ENCODE measurements around the gene PRKG1.
"Not testable (repeated sequence)": the region's sequence is repeated elsewhere in the genome, so short reads cannot be mapped to it uniquely, and the experiment has no call there.

The PRKG1 gene

DNA sequence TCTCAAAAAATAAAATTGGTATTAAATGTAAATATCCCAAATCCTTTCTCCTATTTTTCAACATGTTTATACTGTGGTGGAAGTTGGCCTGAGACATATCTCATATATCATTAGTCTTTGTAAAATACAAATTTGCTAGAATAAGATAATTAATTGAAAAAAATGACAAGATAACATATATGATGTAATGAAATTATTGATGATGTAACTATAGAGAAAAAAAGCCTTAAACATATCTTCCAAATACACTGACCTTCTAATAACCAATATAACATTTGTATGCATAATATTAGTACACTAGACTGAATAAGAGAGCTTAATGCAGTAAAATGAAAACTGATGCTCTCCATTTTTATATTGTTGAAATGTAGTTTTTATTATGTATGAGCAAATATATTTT lies 104.3 kb downstream of the PRKG1 start:
- DNase-seq = no peak

DNA sequence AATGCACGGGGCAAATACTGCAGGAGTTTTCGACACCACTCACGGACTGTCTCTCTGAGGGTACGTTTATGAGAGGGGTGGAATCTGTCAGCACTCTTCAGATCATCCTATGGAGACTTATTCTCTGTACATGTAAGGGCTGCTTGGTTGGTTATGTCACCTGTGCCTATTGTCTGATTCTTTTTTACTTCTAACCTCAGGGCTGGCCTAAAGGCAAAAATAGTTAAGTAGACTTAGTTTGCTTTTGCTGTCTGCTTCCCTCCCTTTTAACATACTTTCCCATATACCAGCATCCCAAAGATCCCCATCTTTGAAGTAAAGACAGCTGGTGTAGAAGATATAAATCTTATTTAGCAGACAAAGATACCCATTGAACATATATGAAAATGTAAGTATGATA lies 105.9 kb downstream of the PRKG1 start:
- DNase-seq = no peak

DNA sequence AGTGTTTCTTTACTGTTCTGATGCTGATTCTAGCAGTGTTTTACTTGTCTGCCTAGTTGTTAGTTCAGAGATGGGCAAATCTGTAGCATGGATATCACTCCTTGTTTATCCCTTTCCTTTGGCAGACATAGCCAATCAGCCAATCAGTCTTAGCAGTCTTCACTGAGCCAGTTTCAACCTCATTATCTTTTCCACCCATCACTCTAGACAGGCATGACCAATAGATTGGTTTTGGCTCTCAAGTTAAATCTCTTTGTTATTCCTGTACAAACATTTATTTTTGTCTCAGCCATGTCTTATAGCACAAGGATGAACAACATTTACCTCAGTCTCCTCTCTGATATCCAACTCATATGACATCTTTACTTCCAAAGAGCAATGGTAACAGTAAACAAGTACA lies 109.5 kb downstream of the PRKG1 start:
- DNase-seq = no peak

DNA sequence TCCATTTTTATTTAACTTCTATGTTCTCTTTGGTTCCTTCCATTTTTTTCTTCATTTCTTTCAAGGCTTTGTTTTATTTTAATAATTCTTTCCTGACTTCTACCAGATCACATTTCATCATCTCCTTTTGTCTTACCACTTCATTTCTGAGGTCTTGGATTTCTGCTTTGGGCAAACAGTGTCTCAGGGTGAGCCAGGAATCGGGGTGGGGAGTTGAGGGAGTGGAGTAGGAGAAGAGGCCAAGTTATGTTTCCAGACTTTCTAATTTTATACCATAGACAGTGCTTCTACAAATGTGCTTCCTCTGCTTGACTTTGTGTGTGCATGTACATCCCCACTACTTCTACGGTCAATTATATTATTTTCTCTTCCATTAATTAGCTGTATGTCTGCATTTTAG lies 112.1 kb downstream of the PRKG1 start:
- DNase-seq = no peak

DNA sequence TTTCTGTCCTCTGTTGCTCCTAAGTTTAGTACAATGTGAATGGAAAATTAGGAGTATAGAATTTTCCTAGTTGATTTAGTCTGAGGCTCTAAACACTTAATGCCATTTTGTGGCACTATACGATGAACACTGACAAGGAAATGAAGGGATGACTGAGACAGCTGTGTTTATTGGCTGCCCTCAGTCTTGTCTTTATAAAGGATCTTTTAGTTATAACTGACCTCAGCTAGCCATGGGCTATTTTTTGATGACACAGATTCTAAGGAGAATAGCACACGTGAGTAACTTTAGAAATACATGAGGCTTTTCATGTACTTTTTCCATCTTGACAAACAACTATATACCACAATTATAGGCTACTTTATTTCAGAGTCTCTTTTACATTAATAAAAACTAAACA lies 113.7 kb downstream of the PRKG1 start:
- no peak for DNase-seq

DNA sequence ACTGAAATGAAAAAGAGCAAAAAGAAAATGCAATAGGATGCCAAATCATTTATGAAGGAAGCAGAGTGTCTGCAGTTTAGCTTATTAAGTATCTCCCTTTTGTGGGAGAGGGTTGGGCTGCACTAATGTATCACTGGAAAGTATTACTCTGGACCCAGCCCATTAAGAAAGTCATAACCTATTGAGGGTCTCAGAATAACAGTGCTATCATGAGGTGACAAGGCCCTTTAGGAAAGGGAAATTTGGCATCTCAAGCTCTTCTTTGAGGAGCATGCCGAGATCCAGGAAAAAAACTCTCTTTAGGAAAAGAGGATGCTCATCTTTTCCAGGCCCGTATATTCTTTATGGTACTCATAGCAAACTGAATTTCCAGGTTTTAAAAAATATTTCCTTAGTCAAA lies 114.6 kb downstream of the PRKG1 start:
- no peak for DNase-seq

DNA sequence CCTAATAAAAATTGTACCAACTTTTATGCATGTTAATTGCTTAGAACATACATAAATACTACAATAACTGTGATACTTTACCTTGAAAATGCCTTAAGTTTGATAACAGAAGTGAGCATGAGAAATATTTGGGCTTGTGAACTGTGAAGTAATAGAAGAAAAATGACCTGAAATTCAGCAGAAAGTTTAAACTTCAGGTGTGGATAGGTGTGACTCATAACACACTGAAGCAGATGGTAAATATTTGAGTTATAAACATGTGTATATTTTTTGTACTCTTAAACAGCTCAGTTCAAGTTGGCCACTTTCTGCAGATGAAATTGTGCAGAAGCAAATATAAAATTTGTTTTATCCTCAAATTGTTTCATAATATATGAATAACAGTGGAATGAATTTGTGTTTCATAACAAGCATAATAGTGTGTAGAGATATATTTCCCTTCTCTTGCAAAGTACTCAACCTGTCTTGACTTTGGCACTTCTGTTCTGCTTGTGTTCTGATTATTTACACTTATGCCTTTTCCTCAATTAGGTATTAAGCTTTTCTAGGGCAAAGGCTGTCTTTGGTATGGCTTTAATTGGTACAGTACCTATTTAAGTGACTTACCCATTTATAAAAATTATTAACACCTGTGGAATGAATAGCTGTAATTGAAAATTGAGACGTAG lies 122.4 kb downstream of the PRKG1 start:
- no peak for DNase-seq

DNA sequence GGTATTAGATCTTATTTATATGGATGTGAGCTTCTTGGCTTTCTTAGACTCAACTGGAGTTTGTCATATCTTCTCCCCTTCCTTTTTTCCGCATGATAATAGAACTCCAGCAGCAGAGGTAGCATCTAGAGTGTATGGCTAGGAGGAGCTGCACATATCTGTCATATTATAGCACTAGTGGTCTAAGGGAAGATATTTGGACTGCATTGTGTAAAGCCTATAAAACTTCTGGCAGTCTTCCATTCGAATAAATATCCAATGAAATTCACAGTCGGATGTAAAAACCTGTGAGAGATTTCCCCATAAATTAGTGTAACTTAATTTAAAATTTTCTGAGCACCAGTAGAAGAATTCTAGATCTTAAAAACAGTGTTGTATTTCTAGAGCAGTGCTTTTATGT lies 123.9 kb downstream of the PRKG1 start:
- DNase-seq = no peak

DNA sequence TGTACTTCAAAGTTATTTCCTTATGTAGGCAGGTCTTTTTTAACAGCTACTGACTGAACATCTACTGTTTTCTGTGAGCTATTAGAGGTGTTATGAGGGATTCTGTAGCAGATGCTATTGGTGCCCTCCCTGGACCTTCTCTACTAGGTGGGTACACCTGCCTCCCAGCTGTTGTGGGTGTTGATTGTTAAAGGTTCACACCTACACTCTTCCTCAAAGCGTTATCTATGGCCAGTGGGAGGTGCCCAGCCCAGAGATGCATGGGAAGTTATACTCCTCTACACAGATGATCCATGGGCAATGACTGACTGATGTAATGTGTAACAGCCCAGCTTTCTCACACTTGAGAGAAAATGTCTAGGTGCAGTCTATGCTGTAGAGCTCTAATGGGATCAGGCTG lies 127.7 kb downstream of the PRKG1 start:
- DNase-seq = no peak

DNA sequence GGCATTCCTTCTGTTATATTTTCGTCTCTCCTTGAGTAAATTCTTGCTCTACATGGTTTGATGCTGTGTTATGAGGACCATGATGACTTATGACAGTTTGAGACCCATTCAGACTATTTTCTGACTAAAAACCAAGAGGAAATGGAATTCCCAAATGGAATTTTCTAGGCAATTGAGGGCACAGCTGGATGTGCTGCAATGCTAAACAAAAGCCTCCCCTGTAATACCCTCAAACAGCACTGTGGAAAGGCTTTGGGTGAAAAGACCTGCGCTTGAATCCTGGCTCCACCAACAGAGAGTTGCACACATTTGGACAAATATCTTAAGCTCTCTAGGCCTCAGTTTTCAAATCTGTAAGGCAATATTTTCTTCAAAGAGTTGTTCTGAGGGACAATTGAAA lies 129.1 kb downstream of the PRKG1 start:
- DNase-seq = no peak

DNA sequence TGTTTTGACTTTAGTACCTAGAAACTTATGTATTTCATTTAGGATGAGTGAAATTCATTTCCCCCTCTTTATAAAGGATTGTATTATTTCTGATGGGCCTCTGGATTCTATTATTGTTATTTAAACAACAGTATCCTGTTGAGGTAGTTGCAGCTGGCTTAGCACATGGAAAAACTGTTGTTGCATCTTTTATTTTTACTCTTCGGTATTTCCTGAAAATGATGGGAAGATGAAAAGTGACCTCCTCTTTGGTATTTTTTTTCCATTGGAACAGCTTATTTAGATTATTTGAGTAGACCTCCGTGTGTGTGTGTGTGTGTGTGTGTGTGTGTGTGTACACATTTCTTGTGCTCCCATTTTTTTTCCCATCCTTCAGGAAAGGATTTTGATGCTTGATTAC lies 129.8 kb downstream of the PRKG1 start:
- DNase-seq = no peak

DNA sequence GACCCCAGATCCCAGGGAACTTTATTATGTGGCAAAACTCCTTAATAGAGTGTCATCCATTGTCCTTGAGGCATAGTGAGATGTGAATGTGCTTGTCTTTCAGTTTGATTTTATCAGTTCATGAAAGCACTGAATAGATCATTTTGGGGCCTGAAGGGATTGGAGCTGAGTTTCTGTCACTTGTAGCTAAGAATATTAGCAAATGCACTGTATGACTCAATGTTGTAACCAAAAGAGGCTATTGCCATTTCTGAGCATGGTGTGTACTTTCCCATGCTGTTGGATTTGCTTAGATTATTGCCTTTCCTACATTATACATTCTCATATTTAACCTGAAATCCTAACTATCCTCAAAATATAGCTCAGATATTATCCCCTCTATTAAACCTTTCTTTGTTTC lies 130.4 kb downstream of the PRKG1 start:
- DNase-seq = no peak

DNA sequence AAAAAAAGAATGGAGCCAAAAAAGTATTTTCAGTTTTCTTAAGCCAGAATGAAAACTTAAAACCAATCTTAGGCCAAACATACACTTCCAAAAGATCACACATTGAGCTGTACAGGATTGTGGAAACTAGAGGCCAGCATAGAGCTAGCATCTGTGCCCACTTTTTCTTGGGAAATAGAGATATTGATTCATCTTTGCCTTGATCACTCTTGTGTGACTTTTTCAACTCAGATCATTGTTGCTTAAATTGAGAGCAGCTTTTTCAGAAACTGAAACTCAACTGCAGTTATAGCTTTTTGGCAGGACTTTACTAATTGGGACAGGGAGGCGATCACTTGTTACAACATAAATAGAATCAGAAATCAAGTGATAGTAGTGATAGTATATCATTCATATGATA lies 132.2 kb downstream of the PRKG1 start:
- DNase-seq = no peak

DNA sequence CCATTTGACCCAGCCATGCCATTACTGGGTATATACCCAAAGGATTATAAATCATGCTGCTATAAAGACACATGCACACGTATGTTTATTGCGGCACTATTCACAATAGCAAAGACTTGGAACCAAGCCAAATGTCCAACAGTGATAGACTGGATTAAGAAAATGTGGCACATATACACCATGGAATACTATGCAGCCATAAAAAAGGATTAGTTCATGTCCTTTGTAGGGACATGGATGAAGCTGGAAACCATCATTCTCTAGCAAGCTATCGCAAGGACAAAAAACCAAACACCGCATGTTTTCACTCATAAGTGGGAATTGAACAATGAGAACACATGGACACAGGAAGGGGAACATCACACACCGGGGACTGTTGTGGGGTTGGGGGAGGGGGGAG lies 138.7 kb downstream of the PRKG1 start:
- not testable (repeated sequence) for DNase-seq

DNA sequence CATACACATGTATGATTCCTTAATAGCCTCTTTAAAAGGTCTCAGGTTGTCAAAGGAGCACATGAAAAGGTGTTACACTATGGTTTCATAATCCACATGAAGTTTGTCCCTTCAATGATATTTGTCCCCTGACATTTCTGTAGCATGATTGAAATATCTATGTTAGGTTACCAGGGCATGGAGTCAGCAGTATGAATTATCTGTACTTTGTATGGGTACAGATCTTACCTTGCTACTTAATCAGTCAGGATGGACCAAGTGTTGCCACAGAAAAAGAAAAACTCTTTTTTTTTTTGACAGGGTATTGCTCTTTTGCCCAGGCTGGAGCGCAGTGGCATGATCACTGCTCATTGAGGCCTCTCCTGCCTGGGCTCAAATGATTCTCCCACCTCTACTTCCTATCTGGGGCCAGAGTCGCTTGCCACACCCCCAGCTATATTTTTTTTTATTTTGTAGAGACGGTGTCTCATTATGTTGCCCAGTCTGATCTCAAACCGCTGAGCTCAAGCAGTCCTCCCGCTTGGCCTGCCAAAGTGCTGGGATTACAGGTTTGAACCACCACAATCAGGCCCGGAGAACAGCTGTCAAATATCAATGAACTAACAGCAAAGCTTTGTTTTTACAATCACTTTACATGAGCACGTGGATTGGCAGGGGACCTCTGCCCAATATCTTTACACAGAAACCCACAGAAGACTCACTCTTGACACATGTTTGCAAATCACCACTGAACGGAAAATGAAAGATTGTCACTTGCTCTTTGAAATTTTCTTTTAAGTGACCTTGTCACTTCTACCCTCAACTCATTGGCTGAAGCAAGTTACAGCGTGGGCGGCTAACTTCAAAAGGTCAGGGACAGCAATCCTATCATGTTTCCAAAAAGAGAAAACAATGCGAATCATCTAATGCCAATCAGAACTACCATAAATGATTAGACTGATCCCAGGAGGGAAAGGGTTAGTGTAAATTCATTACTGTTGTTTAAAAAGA lies 140.2 kb downstream of the PRKG1 start:
- DNase-seq = no peak

DNA sequence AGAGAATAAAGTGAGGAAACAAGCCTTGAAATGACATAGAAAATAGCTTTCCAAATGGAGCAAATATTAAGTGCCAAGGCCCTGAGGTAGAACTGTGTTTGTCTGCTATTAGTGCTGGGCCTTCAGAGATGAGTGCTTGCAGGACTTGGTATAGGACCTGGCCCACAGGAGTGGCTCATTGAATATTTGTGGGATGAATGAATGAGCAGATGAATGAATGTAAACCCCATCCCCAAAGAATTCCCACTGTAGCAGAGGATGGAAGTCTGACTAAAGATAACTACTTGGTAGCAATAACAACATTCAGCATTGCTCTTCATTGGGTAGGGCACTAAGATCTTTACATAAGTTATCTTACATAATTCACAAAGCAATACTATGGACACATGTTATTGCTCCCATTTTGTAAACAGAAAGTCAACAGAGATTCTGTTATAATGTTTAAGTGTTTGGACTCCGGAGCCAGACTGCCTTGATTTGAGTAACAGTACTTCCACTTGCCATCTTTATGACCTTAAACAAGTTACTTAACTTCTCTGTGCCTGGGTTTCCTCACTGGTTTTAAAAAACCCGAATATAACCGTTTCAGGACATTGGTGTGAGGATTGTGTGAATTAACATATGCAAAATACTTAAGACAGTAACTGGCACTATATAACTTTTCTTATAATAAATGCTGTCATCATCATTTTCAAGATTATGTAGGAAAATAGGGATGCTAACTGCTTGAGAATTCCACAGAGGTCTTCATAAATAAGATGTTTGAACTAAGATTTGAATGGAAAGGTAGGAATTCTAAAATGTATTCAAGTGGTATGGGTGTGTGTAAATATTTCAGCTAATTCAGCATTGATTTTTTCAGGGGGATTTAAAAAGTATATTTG lies 141.9 kb downstream of the PRKG1 start:
- no peak for DNase-seq

DNA sequence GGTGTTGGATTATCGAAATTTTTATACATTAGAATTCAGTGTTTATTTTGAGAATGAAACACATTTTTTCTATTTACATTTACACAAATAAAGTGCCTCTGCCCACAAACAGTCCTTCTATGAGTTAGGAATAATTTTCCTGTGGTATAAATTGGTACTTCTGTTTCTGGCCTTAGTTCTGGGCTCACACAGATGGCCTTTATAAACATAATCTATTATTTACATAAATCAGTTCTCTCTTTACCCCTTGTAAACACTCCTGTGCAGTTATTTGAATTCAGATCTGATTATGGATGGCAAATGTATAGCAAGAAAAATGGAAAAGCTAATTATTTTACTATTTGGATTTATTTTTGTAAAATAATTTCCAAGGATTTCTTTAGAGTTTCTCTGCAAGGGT lies 143.2 kb downstream of the PRKG1 start:
- no peak for DNase-seq

DNA sequence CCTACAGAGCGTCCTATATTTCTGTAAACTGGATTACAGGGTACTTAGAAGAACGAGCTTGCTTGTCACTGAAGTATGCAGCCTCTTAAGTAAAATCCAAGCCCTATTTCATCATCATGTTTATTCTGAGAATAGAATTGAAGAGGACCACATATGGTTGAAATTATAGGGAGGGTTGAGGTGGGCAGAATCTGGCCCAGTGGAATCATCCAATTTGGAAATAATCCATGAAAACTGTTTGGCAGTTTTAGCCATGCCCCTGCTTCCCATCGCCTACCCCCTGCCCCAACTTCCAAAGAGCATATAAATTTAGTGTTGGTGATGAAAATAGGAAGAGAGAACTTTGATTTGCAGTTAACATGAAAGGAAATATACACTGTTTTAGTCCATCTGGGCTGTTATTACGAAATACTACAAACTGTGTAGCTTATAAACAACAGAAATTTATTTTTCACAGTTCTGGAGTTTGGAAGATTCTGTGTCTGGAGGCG lies 150.4 kb downstream of the PRKG1 start:
- no peak for DNase-seq

DNA sequence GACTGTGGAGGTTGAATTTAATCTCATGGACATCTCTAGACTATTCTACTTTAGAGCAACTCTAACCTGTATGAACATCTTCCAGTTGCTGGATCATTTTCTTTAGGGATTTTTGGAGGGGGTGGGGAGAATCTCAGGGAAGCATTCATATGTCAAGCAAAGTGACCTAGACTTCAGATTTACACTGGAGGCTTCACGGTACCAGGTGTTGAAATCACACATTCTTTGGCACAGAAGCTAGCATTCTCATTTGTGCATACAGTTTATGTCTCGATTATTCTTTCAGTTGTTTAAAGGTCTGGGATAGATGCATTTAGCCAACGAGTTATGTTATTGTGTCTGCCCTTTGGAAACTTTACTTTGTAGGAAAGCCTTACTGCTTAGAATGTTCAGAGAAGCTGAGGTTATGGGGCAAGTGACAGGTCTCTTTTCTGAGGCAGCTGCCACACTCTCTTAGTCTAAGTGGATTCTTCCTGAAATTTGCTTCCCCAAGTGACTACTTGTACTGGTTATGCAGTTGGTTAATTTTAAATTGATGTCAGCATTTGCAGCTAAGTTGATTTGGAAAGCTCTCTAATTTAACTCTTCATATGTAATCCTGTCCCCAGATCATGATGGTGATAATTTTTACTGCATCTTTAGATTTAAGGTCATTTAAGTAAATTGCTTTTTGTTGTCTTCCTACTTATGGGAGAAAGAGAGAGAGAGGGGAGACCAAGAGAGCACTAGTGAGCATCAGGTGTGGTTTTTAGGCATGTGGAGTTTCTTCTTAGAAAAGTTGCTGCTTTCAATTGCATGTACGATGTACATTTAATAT lies 153.8 kb downstream of the PRKG1 start:
- no peak for DNase-seq

DNA sequence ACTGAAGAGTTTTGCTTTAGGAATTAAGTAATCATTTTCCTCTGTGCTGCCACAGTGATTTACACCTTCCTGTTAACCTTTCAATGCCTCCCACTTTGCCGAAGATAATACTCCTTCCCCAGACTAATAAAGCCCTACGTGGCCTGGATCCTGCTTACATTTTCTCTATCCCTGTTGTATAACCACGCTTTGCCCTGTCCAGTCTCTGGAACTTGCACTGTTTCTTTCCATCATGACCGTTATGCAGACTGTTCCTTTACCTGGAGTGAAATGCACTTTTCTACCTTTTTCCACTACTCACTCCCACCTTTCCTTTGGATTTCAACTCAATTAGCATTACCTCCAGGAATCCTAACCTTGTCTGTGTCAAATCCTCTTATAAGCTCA lies 154.4 kb downstream of the PRKG1 start:
- DNase-seq = no peak

DNA sequence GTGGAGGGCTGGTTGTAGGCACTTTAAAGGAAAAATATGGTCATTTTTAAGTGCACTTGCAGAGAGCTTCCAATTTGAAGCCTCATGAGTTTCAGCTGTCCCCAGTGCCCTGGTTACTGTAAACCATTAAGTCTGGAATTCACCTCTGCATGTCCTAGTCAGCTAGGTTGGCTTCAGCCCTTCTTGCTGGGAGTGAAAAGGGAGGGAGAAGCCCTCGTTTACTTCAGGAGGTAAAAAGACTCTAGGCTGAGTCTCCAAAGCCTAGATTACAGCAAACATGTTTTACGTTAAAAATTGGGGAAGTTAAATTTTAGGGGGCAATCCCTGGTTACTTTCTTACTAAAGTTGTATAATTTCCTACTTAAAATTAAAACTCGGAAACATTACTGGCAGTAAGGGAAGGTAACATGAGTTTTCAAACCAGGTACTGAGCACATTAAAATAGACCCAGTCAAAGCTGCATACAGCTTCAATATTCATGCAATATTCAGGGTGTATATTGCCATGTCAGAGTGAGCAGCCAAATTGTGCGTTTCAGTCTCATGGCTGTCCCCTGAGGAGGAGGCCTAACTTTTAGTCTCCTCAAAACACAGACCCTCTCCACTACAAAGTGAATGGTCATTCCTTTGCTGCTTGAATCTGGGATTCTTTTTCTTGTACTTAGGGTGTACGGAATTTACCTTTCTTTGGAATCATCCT lies 156.7 kb downstream of the PRKG1 start:
- no peak for DNase-seq

DNA sequence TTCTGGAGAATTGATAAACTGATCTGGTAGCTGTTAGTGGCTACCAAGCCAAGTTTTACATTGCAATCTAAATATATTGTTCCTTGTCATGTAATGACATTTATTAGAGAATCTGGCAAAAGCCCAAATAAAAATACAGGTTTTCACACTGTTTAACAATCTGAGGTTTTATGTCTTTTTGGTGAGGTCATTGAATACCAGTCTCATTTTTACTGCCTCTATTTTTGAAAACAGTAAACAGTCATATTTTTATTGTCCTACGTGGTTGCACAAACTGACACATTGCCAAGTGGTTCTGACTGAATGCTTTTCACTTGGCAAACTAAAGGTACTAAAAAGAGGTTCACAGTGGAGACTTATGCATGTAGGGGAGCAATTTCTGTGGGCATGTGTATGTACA lies 157.5 kb downstream of the PRKG1 start:
- no peak for DNase-seq
